Body of pancreas (tissue), 4 donors: ENCODE measurements around the gene FRG1. TPM values are rescaled to one million over a fixed set of nuclear protein-coding genes. Genes with fewer than 3 reads are reported as not detected.
"Not testable (repeated sequence)": the region's sequence is repeated elsewhere in the genome, so short reads cannot be mapped to it uniquely, and the experiment has no call there.

Experiments used
- ATAC-seq: fragments of 150-250 bp; one replicate; pipeline ENCODE4 v1.9.1; 2016
- DNase-seq, 4 donors: peaks; one replicate each; pipeline ENCODE4 v3.0.0-alpha.2; 2019
- H3K27ac ChIP-seq, 4 donors: fragments of 200-600 bp; sonication (generic); 1 replicate in 3 of 4; 2 replicates in 1 of 4; pipeline versions ENCODE4 v1.5.1 to v1.6.1; 2016 to 2019; ENCODE audit warnings: mild to moderate bottlenecking in 1 of 4, mixed read lengths in 1 of 4, moderate library complexity in 1 of 4
- H3K27me3 ChIP-seq, 2 donors: fragments of 200-600 bp; sonication (generic); one replicate each; pipeline ENCODE4 v1.6.0; 2016; ENCODE audit warnings: mild to moderate bottlenecking in 1 of 2
- H3K36me3 ChIP-seq, 2 donors: fragments of 200-600 bp; sonication (generic); replicated peaks in 1 of 2; 2 replicates each; pipeline ENCODE4 v1.5.1; 2016; ENCODE audit warnings: low read depth in 2 of 2; ENCODE audit not compliant: insufficient read depth in 1 of 2
- H3K4me1 ChIP-seq: fragments of 200-600 bp; sonication (generic); one replicate; pipeline ENCODE4 v1.6.0; 2016
- H3K4me3 ChIP-seq, 2 donors: fragments of 200-600 bp; sonication (generic); 1 replicate in 1 of 2; 2 replicates in 1 of 2; pipeline ENCODE4 v1.5.1; 2016 to 2019
- H3K9me3 ChIP-seq, 3 donors: fragments of 200-600 bp; sonication (generic); 1 replicate in 2 of 3; 2 replicates in 1 of 3; pipeline ENCODE4 v1.5.1; 2016
- POLR2A ChIP-seq, 3 donors: fragments of 450-650 bp; IDR thresholded peaks; one replicate each; pipeline ENCODE4 v1.6.1; 2016; ENCODE audit warnings: antibody characterized with exemption in 3 of 3, mild to moderate bottlenecking in 2 of 3
- WGBS, 2 donors: methylation state at CpG; one replicate each; pipeline ENCODE4 v1.1.5; 2017; 5-methylcytosine and 5-hydroxymethylcytosine counted together
- intact Hi-C: fragments of 100-400 bp; cut with DNase I; formaldehyde crosslinking; loops from one replicate; pipeline ENCODE4 v1.15.1; 2023
- total RNA-seq, 2 donors: library from RNA; depleted of rRNA; stranded (reverse); fragments of >200 nt; gene quantifications; one replicate each; pipeline ENCODE4 v1.1.0, GENCODE V29; 2016
- TF ChIP-seq, protein P1 (sequence below), 7 experiments: fragments of 450-650 bp in 4 of 7; fragments of 200-600 bp in 3 of 7; sonication (generic) in 3 of 7; IDR thresholded peaks; one replicate each; pipeline ENCODE4 v1.5.1; 2016 to 2019; ENCODE audit warnings: antibody characterized with exemption in 7 of 7

FRG1 gene
- total RNA-seq, 2 donors from 2014 or later = 19.7 to 39.9 TPM

DNA sequence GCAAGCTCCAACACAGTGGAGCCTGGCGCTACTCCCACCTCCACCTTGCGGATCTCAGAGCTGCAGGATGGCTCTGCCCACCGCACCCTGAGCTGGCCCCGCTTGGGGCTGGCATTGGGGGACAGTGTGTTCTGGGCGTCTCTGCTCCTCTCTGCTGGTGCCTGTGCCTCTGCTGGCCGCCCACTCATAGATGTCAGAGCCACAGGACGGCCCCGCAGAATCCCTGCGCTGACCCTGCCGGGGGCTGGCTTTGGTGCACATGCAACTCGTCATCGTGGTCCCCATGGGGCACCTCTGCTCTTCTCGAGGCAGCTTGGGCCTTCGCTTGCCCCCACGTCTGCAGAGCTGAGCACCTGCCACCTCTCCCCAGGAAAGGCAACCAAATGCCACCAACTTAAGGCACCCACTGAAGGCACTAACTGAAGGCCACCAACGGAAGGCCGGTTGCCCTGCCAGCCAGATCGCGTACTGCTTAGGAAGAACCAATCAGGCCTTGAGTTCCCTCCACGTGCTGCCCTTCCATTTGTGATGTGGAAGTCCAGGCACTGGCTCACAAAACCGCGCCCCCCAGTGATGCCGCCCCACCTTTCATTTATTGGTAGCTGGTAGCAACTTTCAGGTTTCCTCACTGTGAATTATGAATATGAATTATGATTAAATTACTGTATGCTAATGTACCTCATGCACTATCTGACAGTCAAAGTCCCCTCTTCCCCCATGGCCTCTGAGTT, 23.3 kb upstream of the FRG1 start:
- no peaks in the 10 kb centered on the region for H3K36me3 ChIP-seq
- H3K27ac ChIP-seq = no peak overlapping the region
- H3K27me3 ChIP-seq = no peaks in the 10 kb centered on the region
- ATAC-seq (no peak), DNase-seq (no peak)
- intact Hi-C loops = no loop called here
- TF ChIP-seq POLR2A (IDR thresholded peaks at IDR 0.05) = no peak
- no peaks in the 10 kb centered on the region for H3K4me1 ChIP-seq
- WGBS, 2 donors = 91 to 94% methylated on average over 23 of the region's 23 CpGs
- peaks cover 0 to 9% (median 0%) of the 10 kb centered on the region in 3 donors for H3K9me3 ChIP-seq
- H3K4me3 ChIP-seq = no peak overlapping the region

DNA sequence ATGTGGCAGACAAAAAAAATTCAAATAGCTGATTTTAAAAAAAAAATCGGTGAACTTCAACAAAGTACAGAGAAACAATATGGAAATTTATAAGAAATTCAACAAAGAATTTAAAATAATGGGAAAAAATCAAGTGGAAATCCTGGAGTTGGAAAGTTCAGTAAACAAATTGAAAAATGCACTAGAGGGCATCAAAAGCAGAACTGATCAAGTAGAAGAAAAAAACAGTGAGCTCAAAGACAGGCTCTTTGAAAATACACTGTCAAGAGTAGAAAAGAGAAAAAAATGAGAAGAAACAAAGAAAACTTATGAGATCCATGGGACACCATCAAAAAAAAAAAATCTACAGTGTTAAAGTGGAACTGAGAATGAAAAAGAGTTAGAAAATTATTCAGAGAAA, 19.6 kb upstream of the FRG1 start:
- no peak for TF ChIP-seq POLR2A (IDR thresholded peaks at IDR 0.05)
- TF ChIP-seq, protein P1, sequence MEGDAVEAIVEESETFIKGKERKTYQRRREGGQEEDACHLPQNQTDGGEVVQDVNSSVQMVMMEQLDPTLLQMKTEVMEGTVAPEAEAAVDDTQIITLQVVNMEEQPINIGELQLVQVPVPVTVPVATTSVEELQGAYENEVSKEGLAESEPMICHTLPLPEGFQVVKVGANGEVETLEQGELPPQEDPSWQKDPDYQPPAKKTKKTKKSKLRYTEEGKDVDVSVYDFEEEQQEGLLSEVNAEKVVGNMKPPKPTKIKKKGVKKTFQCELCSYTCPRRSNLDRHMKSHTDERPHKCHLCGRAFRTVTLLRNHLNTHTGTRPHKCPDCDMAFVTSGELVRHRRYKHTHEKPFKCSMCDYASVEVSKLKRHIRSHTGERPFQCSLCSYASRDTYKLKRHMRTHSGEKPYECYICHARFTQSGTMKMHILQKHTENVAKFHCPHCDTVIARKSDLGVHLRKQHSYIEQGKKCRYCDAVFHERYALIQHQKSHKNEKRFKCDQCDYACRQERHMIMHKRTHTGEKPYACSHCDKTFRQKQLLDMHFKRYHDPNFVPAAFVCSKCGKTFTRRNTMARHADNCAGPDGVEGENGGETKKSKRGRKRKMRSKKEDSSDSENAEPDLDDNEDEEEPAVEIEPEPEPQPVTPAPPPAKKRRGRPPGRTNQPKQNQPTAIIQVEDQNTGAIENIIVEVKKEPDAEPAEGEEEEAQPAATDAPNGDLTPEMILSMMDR (IDR thresholded peaks at IDR 0.05) = no peak
- Histone ChIP-seq H3K36me3 (no peaks in the 10 kb centered on the region), H3K4me1 (no peaks in the 10 kb centered on the region), H3K27ac (no peak overlapping the region), H3K4me3 (no peak overlapping the region), H3K9me3 (peaks cover 0 to 9% (median 0%) of the 10 kb centered on the region in 3 donors), H3K27me3 (no peaks in the 10 kb centered on the region)
- DNase-seq = no peak
- intact Hi-C loops = no loop called here
- ATAC-seq = no peak
- WGBS, 2 donors = 66 to 71% methylated on average over 1 of the region's 1 CpG

DNA sequence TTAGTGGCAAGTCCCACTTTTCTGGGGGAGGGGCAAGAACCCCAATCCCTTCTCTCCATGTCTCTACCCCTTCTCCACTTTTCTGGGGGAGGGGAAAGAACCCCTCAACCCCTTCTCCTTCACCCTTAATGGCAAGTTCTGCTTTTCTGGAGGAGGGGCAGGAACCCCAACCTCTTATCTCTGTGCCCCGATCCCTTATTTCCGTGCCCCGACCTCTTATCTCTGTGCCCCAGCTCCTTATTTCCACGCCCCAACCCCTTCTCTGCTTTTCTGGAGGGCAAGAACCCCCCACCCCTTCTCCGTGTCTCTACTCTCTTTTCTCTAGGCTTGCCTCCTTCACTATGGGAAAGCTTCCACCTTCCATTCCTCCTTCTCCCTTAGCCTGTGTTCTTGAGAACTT, 13.9 kb upstream of the FRG1 start:
- H3K4me1 ChIP-seq, H3K27ac ChIP-seq, H3K36me3 ChIP-seq, H3K27me3 ChIP-seq, H3K9me3 ChIP-seq, ATAC-seq, DNase-seq, intact Hi-C loops, H3K4me3 ChIP-seq: not testable (repeated sequence)
- WGBS, 2 donors = 83 to 91% methylated on average over 5 of the region's 5 CpGs

DNA sequence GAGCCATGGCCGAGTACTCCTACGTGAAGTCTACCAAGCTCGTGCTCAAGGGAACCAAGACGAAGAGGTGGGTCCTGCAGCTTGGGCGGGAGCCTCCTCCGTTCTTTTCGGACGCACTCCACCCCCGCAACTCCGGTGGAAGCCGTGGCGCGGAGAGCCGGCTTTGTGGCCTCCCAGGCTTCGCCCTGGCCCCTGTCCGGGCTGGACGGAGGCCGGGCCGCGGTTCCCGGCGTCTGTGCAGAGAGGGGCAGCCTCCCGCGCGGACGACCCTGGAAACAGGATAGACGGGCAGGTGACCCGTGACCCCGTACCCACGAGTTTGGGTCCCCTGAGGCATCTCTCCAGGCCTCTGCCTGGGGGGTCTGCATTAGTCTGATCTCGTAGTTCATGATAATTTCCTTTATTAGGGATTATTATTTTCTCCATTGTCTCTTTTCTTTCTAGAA, 356 bp downstream of the FRG1 start:
- H3K27ac ChIP-seq = peak overlapping the region; percentile 73 to 93 (median 82)
- WGBS, 2 donors = 0 to 5% methylated on average over 26 to 30 of the region's 31 CpGs
- no peaks in the 10 kb centered on the region for H3K36me3 ChIP-seq
- intact Hi-C loops = no loop called here
- ATAC-seq (no peak), DNase-seq (no peak)
- no peaks in the 10 kb centered on the region for H3K9me3 ChIP-seq
- TF ChIP-seq, protein P1 (IDR thresholded peaks at IDR 0.05) = no peak
- TF ChIP-seq POLR2A (IDR thresholded peaks at IDR 0.05) = no peak
- peak overlapping the region; percentile 90 to 95 for H3K4me3 ChIP-seq
- peaks cover 33% of the 10 kb centered on the region for H3K4me1 ChIP-seq
- no peaks in the 10 kb centered on the region for H3K27me3 ChIP-seq

DNA sequence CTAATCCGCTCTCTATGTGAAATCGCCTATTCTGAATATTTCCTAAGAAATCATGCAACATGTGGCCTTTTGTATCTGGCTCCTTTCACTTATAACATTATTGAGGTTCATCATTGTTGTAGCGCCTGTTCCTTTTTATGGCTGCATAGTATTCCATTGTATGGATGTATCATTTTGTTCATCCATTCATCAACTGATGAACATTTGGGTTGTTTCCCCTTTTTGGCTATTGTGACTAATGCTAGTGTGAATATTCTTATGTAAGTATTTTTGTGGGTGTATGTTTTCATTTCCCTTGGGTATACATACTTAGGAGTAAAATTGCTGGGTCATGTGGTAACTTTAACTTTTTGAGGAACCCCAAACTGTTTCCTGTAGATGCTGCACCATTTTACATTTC, 1.7 kb downstream of the FRG1 start:
- H3K4me3 ChIP-seq, H3K27me3 ChIP-seq, H3K9me3 ChIP-seq, H3K27ac ChIP-seq, intact Hi-C loops, H3K36me3 ChIP-seq, ATAC-seq, DNase-seq: not testable (repeated sequence)
- WGBS, 2 donors = 98 to 99% methylated on average over 3 of the region's 3 CpGs
- H3K4me1 ChIP-seq = peaks cover 33% of the 10 kb centered on the region

DNA sequence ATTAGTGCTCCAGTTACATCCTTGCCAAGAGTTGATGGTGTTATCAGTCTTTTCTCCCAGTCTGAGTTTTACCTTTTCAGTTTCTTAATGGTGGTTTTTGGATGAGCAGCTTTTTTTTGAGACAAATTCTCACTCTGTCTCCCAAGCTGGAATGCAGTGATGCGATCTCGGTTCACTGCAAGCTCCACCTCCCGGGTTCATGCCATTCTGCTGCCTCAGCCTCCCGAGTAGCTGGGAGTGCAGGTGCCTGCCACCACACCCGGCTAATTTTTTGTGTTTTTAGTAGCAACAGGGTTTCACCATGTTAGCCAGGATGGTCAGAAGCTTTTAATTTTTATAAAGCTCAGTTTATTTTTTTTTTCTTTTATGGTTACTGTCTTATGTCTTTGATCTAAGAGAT, 3.4 kb downstream of the FRG1 start:
- DNase-seq, H3K27me3 ChIP-seq, ATAC-seq, H3K36me3 ChIP-seq, intact Hi-C loops, H3K9me3 ChIP-seq, H3K27ac ChIP-seq, H3K4me3 ChIP-seq: not testable (repeated sequence)
- H3K4me1 ChIP-seq = peaks cover 33% of the 10 kb centered on the region
- WGBS, 2 donors = 78 to 90% methylated on average over 5 of the region's 5 CpGs

DNA sequence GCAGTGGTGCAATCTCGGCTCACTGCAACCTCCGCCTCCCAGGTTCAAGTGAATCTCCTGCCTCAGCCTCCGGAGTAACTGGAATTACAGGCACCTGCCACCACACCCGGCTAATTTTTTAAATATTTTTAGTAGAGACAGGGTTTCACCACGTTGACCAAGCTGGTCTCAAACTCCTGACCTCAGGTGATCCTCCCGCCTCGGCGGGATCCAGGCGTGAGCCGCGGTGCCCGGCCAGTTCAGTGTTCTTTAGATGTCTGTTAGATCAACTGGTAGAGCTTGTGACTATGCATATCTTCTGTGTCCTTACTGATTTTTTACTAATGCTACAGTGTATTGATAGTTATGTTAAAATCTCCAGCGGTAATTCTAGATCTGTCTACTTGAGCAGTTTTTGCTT, 6.2 kb downstream of the FRG1 start:
- H3K4me3 ChIP-seq, H3K9me3 ChIP-seq, intact Hi-C loops, H3K27me3 ChIP-seq, DNase-seq, H3K27ac ChIP-seq, ATAC-seq, H3K36me3 ChIP-seq: not testable (repeated sequence)
- WGBS, 2 donors = 95% methylated on average over 13 of the region's 13 CpGs
- peaks cover 22% of the 10 kb centered on the region for H3K4me1 ChIP-seq

DNA sequence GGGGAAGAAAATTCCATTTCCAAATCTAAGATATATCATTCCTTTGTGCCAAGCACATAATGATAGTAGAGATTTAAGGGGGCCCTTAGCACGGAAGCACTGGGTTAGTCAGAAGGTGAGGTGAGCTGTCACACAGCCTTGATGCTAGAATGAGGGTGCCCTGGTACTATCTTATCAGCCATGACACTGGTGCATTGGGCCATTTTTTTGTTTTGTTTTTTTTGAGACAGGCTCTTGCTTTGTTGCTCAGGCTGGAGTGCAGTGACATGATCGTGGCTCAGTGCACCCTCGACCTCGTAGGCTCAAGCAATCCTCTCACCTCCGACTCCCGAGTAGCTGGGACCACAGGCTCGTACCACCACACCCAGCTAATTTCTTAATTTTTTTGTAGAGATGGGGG, 7.8 kb downstream of the FRG1 start:
- H3K4me3 ChIP-seq, H3K9me3 ChIP-seq, H3K27ac ChIP-seq, DNase-seq, ATAC-seq, H3K27me3 ChIP-seq, intact Hi-C loops, H3K4me1 ChIP-seq, H3K36me3 ChIP-seq: not testable (repeated sequence)
- WGBS, 2 donors = 74 to 82% methylated on average over 7 of the region's 7 CpGs

DNA sequence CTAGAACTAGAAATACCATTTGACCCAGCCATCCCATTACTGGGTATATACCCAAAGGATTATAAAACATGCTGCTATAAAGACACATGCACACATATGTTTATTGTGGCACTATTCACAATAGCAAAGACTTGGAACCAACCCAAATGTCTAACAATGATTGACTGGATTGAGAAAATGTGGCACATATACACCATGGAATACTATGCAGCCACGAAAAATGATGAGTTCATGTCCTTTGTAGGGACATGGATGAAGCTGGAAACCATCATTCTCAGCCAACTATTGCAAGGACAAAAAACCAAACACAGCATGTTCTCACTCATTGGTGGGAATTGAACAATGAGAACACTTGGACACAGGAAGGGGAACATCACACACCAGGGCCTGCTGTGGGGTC, 28.6 kb downstream of the FRG1 start:
- intact Hi-C loops, H3K4me1 ChIP-seq, H3K36me3 ChIP-seq, DNase-seq, ATAC-seq, H3K27me3 ChIP-seq, H3K27ac ChIP-seq, H3K9me3 ChIP-seq, H3K4me3 ChIP-seq: not testable (repeated sequence)
- 23 to 36% methylated on average over 1 of the region's 1 CpG for WGBS, 2 donors
